SK-MEL-5 (cell line): ENCODE measurements around the gene PTGFR. TPM values are rescaled to one million over a fixed set of nuclear protein-coding genes. Genes with fewer than 3 reads are reported as not detected.

Source experiments
- DNase-seq: peaks from one replicate; pipeline ENCODE4 v3.0.0-alpha.2; 2016; ENCODE audit warnings: low read depth, low spot score
- in situ Hi-C: cut with HindIII; loops from 2 replicates; pipeline ENCODE4 v1.10.0; 2016; ENCODE audit warnings: low sequenced_read_pairs, high pct_unique_total_duplicates, low pct_unique_long_range_greater_than_20kb
- total RNA-seq: library from RNA; depleted of rRNA; stranded (reverse); fragments of >200 nt; shearing (Covaris generic); gene quantifications from 2 replicates; pipeline ENCODE4 v1.2.3, GENCODE V29; 2014; rRNA removed

The PTGFR gene
- total RNA-seq, 1 experiment from 2014 or later: not detected

DNA sequence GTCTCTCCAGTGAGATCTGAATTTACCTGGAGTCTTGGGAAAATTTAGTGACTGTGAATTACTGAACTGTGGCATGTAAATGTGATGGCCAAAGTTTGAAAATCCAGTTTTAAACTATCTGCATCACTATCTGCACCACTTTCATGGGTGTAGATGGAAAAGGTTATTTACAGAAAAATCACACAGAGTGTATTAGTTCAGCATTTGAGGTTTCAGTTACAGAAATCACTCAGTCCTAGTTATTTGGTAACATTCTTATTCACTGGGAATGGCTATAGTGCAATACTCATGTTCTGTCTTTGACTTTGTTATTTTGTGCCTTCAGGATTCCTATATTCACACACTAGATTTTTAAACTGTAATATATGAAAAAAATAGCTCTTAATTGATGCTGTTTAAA lies 68.9 kb downstream of the PTGFR start:
- in situ Hi-C loops: no loop called here

GRCh38 chr1:78560811-78561210 lies 70.0 kb downstream of the PTGFR start:
- DNase-seq: no peak
- in situ Hi-C loops: no loop called here

More for the DNA sequence above, 68.9 kb downstream of the PTGFR start:
- DNase-seq: no peak

- in situ Hi-C loops: no loop called here
- DNase-seq: no peak
Observed at GRCh38 chr1:78561856-78562255, 71.1 kb downstream of the PTGFR start.

GRCh38 chr1:78565393-78565792 lies 74.6 kb downstream of the PTGFR start:
- in situ Hi-C loops: no loop called here
- DNase-seq: no peak

DNA sequence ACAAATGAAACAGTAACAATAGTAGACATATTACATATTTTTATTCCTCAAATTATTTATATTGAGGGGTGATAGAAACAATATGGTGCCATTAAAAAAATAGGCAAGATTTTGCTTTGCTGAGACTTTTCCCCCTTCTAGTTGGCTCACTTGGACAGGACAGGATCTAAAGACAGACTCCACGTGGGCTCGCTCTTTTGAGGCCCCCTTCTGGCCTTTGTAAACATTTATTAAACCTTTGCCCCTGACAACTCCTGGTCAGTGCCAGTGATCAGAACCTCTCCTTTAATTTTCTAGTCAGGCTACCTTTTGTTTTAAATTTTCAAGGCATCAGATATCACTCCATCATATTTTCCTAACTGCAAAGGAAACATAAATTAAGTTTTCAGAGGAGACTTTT lies 79.8 kb downstream of the PTGFR start:
- in situ Hi-C loops: no loop called here
- DNase-seq: peak; percentile 20

- in situ Hi-C loops: no loop called here
- no peak for DNase-seq
Observed at GRCh38 chr1:78577257-78578100, 86.7 kb downstream of the PTGFR start.

GRCh38 chr1:78586572-78586971 lies 95.8 kb downstream of the PTGFR start:
- in situ Hi-C loops: no loop called here
- no peak for DNase-seq

GRCh38 chr1:78587211-78587610 lies 96.4 kb downstream of the PTGFR start:
- in situ Hi-C loops: no loop called here
- DNase-seq: no peak

Other genes with a start within 250 kb of the PTGFR start
- gene IFI44L, start 129.5 kb downstream of the PTGFR start, total RNA-seq: not detected in 2 replicates
- gene IFI44, start 158.9 kb downstream of the PTGFR start, total RNA-seq: 0.53 and 0.66 TPM in 2 replicates